Parathyroid adenoma (tissue), 2 donors: ENCODE data around the gene IQCE.
A peak's percentile ranks its signal among the peaks of the same experiment; 100 is the strongest.

Source experiments
- H2AFZ ChIP-seq: fragments of 300-600 bp; sonication (generic); one replicate; pipeline ENCODE4 v1.7.0; 2017; ENCODE audit warnings: antibody characterized with exemption, mild to moderate bottlenecking
- H3K27ac ChIP-seq: fragments of 300-600 bp; sonication (generic); one replicate; pipeline ENCODE4 v1.7.0; 2017
- H3K27me3 ChIP-seq: fragments of 300-600 bp; sonication (generic); one replicate; pipeline ENCODE4 v1.7.0; 2017; ENCODE audit warnings: low read length; ENCODE audit not compliant: control insufficient read depth, insufficient read depth
- H3K36me3 ChIP-seq: fragments of 300-600 bp; sonication (generic); one replicate; pipeline ENCODE4 v1.7.0; 2017; ENCODE audit warnings: low read length; ENCODE audit not compliant: control insufficient read depth, insufficient read depth
- H3K4me1 ChIP-seq: fragments of 300-600 bp; sonication (generic); one replicate; pipeline ENCODE4 v1.7.0; 2017; ENCODE audit warnings: control low read depth
- H3K4me2 ChIP-seq: fragments of 300-600 bp; sonication (generic); one replicate; pipeline ENCODE4 v1.7.0; 2017; ENCODE audit warnings: low read length
- H3K4me3 ChIP-seq: fragments of 300-600 bp; sonication (generic); one replicate; pipeline ENCODE4 v1.7.0; 2017; ENCODE audit warnings: low read depth, low read length
- H3K79me2 ChIP-seq: fragments of 300-600 bp; sonication (generic); one replicate; pipeline ENCODE4 v1.7.0; 2017; ENCODE audit warnings: control low read depth
- H3K9ac ChIP-seq: fragments of 300-600 bp; sonication (generic); one replicate; pipeline ENCODE4 v1.7.0; 2017; ENCODE audit warnings: mild to moderate bottlenecking
- H3K9me3 ChIP-seq: fragments of 300-600 bp; sonication (generic); one replicate; pipeline ENCODE4 v1.7.0; 2017; ENCODE audit warnings: low read length; ENCODE audit not compliant: control insufficient read depth
- TF ChIP-seq, protein P1 (sequence below): fragments of 300-600 bp; sonication (generic); IDR thresholded peaks from one replicate; pipeline ENCODE4 v1.7.0; 2017; ENCODE audit warnings: antibody characterized with exemption, mild to moderate bottlenecking
- donor health status: primary hyperparathyroidism.

Gene IQCE

DNA sequence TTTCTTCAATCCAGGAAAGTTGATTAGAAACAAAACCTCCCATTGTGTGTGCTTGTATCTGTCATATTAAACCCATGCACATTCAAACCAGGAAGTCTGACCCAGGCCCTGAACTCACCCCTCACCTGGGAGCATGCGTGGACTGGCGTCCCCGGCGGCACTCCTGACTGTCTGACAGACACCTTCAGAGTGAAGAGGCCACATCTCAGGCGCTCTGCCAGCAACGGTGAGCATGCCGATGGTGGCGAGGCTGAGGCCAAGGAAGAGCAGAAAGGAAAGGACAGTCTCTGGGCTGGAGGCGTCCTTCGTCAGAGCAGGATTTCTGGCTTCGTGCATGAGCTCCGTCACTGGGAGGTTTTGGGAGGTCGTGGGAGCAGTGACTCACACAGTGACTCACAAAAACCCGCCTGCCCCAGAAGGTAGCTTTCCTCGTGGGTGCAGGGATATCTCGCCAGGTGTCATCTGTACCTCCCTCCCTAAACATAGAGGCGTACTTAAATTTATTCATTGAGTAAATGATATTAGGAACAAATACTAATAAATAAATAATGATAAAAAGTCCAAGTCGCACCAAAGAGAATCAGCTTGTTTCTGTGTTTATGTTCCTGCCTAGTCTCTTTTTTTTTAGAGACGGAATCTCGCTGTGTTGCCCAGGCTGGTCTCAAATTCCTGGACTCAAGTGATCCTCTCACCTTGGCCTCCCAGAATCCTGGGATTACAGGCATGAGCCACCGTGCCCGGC lies 13.5 kb downstream of the IQCE start:
- Histone ChIP-seq H2AFZ (no peak overlapping the region), H3K36me3 (no peaks in the 10 kb centered on the region), H3K4me3 (no peak overlapping the region), H3K27ac (no peak overlapping the region), H3K79me2 (peaks cover 33% of the 10 kb centered on the region), H3K9ac (no peak overlapping the region), H3K9me3 (no peaks in the 10 kb centered on the region), H3K4me1 (no peaks in the 10 kb centered on the region), H3K27me3 (no peaks in the 10 kb centered on the region), H3K4me2 (no peak overlapping the region)
- TF ChIP-seq, protein P1, sequence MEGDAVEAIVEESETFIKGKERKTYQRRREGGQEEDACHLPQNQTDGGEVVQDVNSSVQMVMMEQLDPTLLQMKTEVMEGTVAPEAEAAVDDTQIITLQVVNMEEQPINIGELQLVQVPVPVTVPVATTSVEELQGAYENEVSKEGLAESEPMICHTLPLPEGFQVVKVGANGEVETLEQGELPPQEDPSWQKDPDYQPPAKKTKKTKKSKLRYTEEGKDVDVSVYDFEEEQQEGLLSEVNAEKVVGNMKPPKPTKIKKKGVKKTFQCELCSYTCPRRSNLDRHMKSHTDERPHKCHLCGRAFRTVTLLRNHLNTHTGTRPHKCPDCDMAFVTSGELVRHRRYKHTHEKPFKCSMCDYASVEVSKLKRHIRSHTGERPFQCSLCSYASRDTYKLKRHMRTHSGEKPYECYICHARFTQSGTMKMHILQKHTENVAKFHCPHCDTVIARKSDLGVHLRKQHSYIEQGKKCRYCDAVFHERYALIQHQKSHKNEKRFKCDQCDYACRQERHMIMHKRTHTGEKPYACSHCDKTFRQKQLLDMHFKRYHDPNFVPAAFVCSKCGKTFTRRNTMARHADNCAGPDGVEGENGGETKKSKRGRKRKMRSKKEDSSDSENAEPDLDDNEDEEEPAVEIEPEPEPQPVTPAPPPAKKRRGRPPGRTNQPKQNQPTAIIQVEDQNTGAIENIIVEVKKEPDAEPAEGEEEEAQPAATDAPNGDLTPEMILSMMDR = no peak

DNA sequence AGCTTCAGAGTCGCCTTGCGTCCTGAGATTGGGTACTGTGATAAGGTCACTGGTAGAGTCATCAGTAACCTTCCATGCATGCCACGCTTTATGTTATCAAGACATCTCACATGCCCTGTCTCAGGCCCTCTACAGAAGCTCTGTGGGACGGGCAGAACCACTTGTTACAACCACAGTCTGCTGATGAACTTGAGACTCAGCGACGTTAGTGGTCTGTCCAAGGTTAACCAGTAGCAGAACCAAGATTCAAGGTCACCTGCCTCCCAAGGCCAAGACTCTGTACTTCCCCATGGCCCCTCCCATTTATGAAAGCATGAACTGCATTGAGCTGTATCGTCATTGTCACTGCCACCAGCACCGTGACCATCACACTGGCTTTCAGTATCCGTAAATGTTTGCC lies 15.0 kb downstream of the IQCE start:
- Histone ChIP-seq H3K9me3 (no peaks in the 10 kb centered on the region), H3K4me3 (no peak overlapping the region), H2AFZ (no peak overlapping the region), H3K27me3 (no peaks in the 10 kb centered on the region), H3K4me1 (no peaks in the 10 kb centered on the region), H3K4me2 (peak overlapping the region; percentile 16), H3K9ac (no peak overlapping the region), H3K79me2 (peaks cover 22% of the 10 kb centered on the region), H3K36me3 (no peaks in the 10 kb centered on the region), H3K27ac (no peak overlapping the region)
- TF ChIP-seq, protein P1 = no peak

DNA sequence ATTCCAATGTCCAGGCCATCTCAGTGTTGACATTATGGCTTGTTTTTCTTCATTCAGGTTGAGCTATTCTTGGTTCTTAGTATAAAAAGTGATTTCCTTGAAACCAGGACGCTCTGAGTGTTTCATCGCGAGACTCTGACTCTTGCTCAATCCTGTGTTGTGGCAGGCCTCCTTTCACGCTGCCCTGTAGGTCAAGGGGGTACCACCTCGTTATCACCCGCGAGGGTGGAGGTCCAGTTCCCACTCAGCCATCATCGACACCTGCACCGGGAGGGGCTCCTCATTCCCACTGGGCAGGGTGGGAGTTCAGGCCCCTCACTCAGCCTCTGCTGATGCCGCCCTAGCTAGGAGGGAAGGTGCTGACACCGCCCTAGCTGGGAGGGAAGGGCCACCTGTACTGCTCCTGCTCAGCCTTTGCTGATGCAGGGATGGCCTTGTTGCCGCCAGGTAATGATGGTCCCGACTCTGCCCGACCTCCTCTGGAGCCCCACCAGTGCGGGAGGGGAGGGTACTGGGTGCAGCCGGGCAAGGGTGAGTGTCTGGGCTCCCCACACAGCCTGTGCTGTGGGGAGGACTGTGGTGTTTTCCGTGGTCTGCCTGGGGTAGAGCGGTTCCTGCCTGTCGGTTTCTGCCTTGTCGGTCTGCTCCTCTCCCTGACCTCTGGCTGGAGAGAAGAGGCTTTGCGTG lies 16.4 kb downstream of the IQCE start:
- no peaks in the 10 kb centered on the region for H3K9me3 ChIP-seq
- H3K27ac ChIP-seq = no peak overlapping the region
- H3K4me3 ChIP-seq = no peak overlapping the region
- H3K27me3 ChIP-seq = no peaks in the 10 kb centered on the region
- H3K36me3 ChIP-seq = no peaks in the 10 kb centered on the region
- TF ChIP-seq, protein P1 = no peak
- H3K9ac ChIP-seq = no peak overlapping the region
- H3K4me1 ChIP-seq = no peaks in the 10 kb centered on the region
- peaks cover 13% of the 10 kb centered on the region for H3K79me2 ChIP-seq
- no peak overlapping the region for H2AFZ ChIP-seq
- no peak overlapping the region for H3K4me2 ChIP-seq

DNA sequence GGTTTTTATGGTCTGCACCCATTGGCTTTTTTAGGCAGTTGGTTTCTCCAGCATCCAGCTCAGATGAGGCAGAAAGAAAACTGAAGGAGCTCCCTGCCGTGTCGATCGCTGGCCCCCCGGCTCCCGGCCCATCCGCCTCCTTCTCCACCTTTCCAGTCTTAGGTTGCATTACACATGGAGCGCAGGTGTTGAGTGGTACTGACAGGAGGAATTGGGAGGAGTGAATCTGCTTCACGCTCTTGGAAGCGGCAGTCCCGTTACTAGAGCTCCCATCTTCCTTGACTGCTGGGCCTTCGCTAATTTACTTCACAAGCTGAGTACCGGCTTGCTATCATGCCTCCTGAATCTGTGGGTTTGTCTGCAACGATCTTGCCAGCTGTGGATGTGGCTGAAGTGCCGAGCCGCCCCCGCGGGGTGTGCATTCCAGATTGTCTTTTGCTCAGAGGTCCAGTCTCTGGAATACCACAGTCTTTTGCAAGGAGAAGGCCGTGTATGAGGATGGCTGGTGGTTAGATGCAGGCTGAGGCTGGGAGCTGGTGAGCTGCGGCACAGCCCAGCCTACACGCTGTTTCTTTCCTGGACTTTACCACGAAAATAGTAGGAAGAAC lies 17.1 kb downstream of the IQCE start:
- peaks cover 13% of the 10 kb centered on the region for H3K79me2 ChIP-seq
- TF ChIP-seq, protein P1 = no peak
- no peak overlapping the region for H3K4me2 ChIP-seq
- no peaks in the 10 kb centered on the region for H3K27me3 ChIP-seq
- no peaks in the 10 kb centered on the region for H3K4me1 ChIP-seq
- H2AFZ ChIP-seq = no peak overlapping the region
- H3K27ac ChIP-seq = no peak overlapping the region
- H3K4me3 ChIP-seq = no peak overlapping the region
- H3K9ac ChIP-seq = no peak overlapping the region
- no peaks in the 10 kb centered on the region for H3K9me3 ChIP-seq
- no peaks in the 10 kb centered on the region for H3K36me3 ChIP-seq
